Esophagus squamous epithelium (tissue), 4 donors: ENCODE results near the gene LTF.

Experiments
- CTCF ChIP-seq, 6 experiments: fragments of 450-650 bp in 4 of 6; fragments of 200-600 bp in 2 of 6; sonication (generic) in 2 of 6; IDR thresholded peaks; one replicate each; pipeline ENCODE4 v1.5.1; 2016 to 2019; ENCODE audit warnings: antibody characterized with exemption in 6 of 6, mild to moderate bottlenecking in 4 of 6, moderate library complexity in 4 of 6
- POLR2A ChIP-seq, 4 donors: fragments of 450-650 bp; IDR thresholded peaks; one replicate each; pipeline ENCODE4 v1.6.1; 2017; ENCODE audit warnings: antibody characterized with exemption in 4 of 4, mild to moderate bottlenecking in 4 of 4, moderate library complexity in 3 of 4

DNA sequence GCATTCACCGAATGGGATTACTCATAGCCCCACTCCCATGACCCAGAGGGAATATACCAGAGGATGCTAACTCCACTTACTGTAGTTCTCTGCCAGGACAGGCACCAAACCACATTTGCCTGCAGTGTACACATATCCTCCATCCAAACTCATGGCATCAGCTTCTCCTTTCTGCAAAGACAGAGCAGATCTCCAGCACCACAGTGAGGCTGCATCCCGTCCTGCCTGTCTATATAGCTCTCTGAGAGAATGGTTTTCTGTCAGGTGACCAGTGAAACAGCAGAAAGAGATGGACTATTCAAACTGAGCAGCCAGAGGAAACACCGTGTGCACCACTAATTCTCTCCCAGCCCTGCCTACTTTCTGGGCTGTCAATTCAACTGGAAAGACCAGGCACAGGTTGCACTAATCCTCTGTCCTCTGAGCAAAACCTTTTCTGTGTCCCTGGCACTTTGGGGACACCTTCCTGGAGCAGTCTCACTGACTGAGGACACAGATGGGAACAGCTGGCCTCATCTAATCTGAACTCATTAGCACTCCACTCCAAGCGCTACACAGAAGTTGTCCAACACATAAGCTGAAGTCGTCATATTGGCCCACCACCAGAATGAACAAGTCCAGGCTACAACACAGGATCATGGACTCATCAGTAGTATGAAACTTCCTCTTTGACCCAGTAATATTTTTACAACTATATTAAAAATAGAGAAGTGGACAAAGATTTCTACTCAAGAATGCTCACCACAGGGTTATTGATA, 17.3 kb downstream of the LTF start:
- TF ChIP-seq CTCF (IDR thresholded peaks at IDR 0.05), result no peak
- TF ChIP-seq POLR2A (IDR thresholded peaks at IDR 0.05), result no peak
